ENCODE results near the gene ADGRL4. TPM values are rescaled to one million over a fixed set of nuclear protein-coding genes. Genes with fewer than 3 reads are reported as not detected.

The ADGRL4 gene
- total RNA-seq, 1 experiment from 2014 or later = 0.10 TPM

- Histone ChIP-seq H4K20me1 (ENCODE audit: insufficient read depth) (no peaks in the 10 kb centered on the region), H2AFZ (ENCODE audit: low read depth, low read length, poor library complexity, severe bottlenecking) (no peak overlapping the region), H3K4me3 (replicated peaks in 1 of 2; ENCODE audit: low read depth in 1 of 2, low read length in 2 of 2) (no peak overlapping the region), H3K27me3 (ENCODE audit: insufficient read depth, low read length) (no peaks in the 10 kb centered on the region), H3K9me3 (ENCODE audit: control insufficient read depth in 1 of 2, insufficient read depth in 1 of 2, low read depth in 1 of 2, low read length in 2 of 2) (no peaks in the 10 kb centered on the region), H3K4me1 (ENCODE audit: control insufficient read depth in 1 of 2, insufficient read depth in 2 of 2, low read length in 2 of 2) (no peaks in the 10 kb centered on the region), H3K9me2 (ENCODE audit: insufficient read depth) (no peaks in the 10 kb centered on the region), H3K9ac (ENCODE audit: low read length) (no peak overlapping the region), H3K79me2 (ENCODE audit: insufficient read depth, low read length) (no peaks in the 10 kb centered on the region), H3K27ac (ENCODE audit: low read depth, low read length) (no peak overlapping the region), H3K36me3 (ENCODE audit: control insufficient read depth in 1 of 2, insufficient read depth in 2 of 2, low read length in 2 of 2) (no peaks in the 10 kb centered on the region), H3K4me2 (ENCODE audit: low read length) (no peak overlapping the region)
- ChIA-PET CTCF (interaction anchor here (1.0 kb wide), 1 partner anchor 356 kb away, joined by 3 read pairs; no protein-coding TSS in a partner anchor), RAD21 (ENCODE audit: low non-redundant PET in 1 of 2, low total read pairs in 2 of 2, uncharacterized antibody in 2 of 2, unreplicated experiment in 2 of 2) (no interaction called here), POLR2A (no interaction called here)
- BruUV-seq (replicated peaks) = no TSS peak
- DNase-seq (ENCODE audit: low read depth, low spot score) (peak; percentile 16), ATAC-seq (peak; percentile 96)
- intact Hi-C loops (cut with micrococcal nuclease) = no loop called here
- TF ChIP-seq EGR1 (IDR thresholded peaks at IDR 0.05; ENCODE audit: low read depth) (no peak), SIN3A (IDR thresholded peaks at IDR 0.05; ENCODE audit: low read depth) (no peak), RAD21 (IDR thresholded peaks at IDR 0.05; ENCODE audit: low read depth) (0 out of 2 replicates have a peak, but pooled peaks have one; percentile 13), CTCF (IDR thresholded peaks at IDR 0.05 in 2 of 3, conservative IDR thresholded peaks at IDR 0.05 in 1 of 3; ENCODE audit: borderline replicate concordance in 1 of 3, insufficient read depth in 1 of 3, low read depth in 2 of 3, low read length in 2 of 3) (peak in 2 of 3 experiments; percentile 37 to 42; a peak in 2 of 6 replicates), FOSL1 (IDR thresholded peaks at IDR 0.05; ENCODE audit: low read depth) (no peak), MAX (IDR thresholded peaks at IDR 0.05) (no peak), YY1 (IDR thresholded peaks at IDR 0.05; ENCODE audit: extremely low read depth, insufficient replicate concordance, low read depth, low read length) (no peak)
These were observed 38.6 kb upstream of the ADGRL4 start for GRCh38 chr1:79044974-79045650.

Measured in HCT116 (cell line).